ENCODE results near the gene ZNF487. TPM values are rescaled to one million over a fixed set of nuclear protein-coding genes. Genes with fewer than 3 reads are reported as not detected.
A peak's percentile ranks its signal among the peaks of the same experiment; 100 is the strongest.

The ZNF487 gene
- 1 to 10 TPM; 1.6 to 7.5 TPM for total RNA-seq

DNA sequence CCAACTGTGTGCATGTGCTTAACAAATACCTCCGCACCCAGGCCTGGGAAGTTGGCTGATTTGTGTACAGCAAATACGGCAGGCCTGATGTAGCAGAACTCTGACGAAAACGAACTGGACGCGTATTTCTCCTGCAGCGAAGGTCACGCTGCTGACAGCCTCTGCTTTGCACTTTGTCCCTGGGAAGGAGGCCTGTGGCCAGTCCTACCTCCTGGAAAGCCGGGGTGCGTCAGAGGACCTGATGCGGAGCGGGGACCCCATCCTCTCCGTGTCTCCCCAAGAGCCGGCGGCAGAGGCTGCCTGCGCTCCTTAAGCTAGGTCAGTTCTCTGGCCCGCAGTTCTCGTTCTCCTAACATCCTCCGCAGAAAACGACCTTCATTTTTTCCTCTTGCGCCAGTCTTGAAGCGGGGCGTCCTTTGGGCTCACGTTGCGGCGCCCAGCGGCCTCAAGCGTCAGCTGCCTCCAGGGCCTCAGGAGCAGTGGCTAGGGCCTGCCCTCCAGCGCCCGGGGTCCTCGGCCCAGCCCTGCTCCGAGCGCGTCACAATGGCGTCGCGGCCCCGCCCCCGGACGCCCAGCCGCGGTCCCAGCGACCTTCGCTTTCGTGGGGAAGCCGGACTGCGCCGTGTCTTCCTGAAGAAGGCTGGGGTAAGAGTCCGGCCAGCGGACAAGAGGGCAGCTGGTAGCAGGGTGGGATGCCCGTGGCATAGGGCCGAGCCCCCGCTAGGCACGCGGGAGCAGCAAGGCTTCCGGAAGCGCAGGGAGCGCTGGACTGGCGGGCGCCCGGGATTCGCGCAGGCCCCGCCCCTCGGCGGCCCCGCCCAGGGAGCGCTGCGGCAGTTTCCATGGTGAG lies at the start of gene ZNF487:
Gene ZNF487 (plus strand): TSS at position 821 of the 850 bp plus-strand sequence. CDS start 38,703 bp downstream, outside the sequence.
- TF ChIP-seq, protein P1, sequence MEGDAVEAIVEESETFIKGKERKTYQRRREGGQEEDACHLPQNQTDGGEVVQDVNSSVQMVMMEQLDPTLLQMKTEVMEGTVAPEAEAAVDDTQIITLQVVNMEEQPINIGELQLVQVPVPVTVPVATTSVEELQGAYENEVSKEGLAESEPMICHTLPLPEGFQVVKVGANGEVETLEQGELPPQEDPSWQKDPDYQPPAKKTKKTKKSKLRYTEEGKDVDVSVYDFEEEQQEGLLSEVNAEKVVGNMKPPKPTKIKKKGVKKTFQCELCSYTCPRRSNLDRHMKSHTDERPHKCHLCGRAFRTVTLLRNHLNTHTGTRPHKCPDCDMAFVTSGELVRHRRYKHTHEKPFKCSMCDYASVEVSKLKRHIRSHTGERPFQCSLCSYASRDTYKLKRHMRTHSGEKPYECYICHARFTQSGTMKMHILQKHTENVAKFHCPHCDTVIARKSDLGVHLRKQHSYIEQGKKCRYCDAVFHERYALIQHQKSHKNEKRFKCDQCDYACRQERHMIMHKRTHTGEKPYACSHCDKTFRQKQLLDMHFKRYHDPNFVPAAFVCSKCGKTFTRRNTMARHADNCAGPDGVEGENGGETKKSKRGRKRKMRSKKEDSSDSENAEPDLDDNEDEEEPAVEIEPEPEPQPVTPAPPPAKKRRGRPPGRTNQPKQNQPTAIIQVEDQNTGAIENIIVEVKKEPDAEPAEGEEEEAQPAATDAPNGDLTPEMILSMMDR (IDR thresholded peaks at IDR 0.05) = peak in 4 of 7 experiments; percentile 9 to 42 (median 34)
- peak; percentile 87 to 95 (median 95) for TF ChIP-seq POLR2A (IDR thresholded peaks at IDR 0.05)
- peak within 1 kb of the TSS; percentile 96 to 100 (median 98) for H3K27ac ChIP-seq
- peaks cover 13% of the 10 kb centered on the region for H3K4me1 ChIP-seq
- intact Hi-C loops (cut with DNase I) = no loop called here
- H3K4me3 ChIP-seq = peak within 1 kb of the TSS; percentile 66 to 67
- 0% methylated on average over 12 to 68 of the region's 69 CpGs for WGBS, 2 donors
- no peaks in the 10 kb centered on the region for H3K36me3 ChIP-seq (replicated peaks in 1 of 2; ENCODE audit: insufficient read depth in 1 of 2, low read depth in 2 of 2)
- DNase-seq (peak; percentile 89 to 92 (median 90)), ATAC-seq (peak; percentile 95)
- H3K27me3 ChIP-seq = no peaks in the 10 kb centered on the region
- no peaks in the 10 kb centered on the region for H3K9me3 ChIP-seq

DNA sequence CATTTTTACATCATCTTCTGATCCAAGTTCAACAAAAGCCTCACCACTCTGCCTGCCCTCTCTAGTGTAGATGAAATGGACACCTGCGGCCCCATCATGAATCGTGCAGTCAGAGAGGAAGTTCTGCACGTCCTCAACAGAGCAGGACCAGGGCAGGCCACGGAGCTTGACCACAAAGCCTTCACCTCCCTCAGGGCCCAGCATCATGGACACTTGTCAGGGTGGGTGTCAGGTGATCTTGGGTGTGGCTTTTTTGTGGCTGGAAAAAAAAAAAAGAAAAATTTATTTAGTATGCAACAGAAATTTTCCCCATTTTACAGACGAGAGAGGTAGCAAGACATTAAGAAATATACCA lies 49.3 kb upstream of the ZNF487 start:
- WGBS, 2 donors = 60 to 76% methylated on average over 5 of the region's 5 CpGs
- ATAC-seq = no peak
- peaks cover 16% of the 10 kb centered on the region for H3K4me1 ChIP-seq
- H3K36me3 ChIP-seq (replicated peaks in 1 of 2; ENCODE audit: insufficient read depth in 1 of 2, low read depth in 2 of 2) = peaks cover 15 to 37% of the 10 kb centered on the region in 2 donors
- no peaks in the 10 kb centered on the region for H3K9me3 ChIP-seq
- intact Hi-C loops (cut with DNase I) = no loop called here
- H3K27ac ChIP-seq = no peak overlapping the region
- TF ChIP-seq, protein P1 (IDR thresholded peaks at IDR 0.05) = no peak
- TF ChIP-seq POLR2A (IDR thresholded peaks at IDR 0.05) = no peak
- DNase-seq = no peak
- H3K4me3 ChIP-seq = no peak overlapping the region
- no peaks in the 10 kb centered on the region for H3K27me3 ChIP-seq

DNA sequence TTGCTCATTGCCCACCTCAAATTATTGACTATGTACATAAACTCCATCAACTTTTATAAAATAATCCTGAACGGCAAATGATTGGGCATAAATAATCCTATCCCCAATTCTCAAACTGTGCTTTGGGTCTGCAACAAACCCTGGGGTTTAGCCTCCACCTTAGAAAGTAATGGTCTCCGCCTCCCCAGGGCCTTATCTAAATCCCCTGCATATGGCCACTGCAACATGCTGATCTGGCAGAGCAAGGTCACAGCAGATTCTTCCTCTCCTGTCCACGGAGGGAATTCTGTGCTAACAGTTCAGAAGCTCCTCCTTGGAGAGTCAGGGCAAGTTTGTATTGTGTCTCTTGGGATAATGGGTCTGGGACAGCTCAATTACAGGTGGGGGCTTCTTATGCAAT lies 47.0 kb upstream of the ZNF487 start:
- Histone ChIP-seq H3K36me3 (replicated peaks in 1 of 2; ENCODE audit: insufficient read depth in 1 of 2, low read depth in 2 of 2) (peaks cover 18 to 48% of the 10 kb centered on the region in 2 donors), H3K27me3 (no peaks in the 10 kb centered on the region), H3K4me3 (no peak overlapping the region), H3K27ac (no peak overlapping the region), H3K4me1 (peaks cover 6% of the 10 kb centered on the region), H3K9me3 (no peaks in the 10 kb centered on the region)
- DNase-seq (no peak), ATAC-seq (no peak)
- TF ChIP-seq POLR2A (IDR thresholded peaks at IDR 0.05) = no peak
- TF ChIP-seq, protein P1 (IDR thresholded peaks at IDR 0.05) = no peak
- 31 to 48% methylated on average over 2 to 3 of the region's 3 CpGs for WGBS, 2 donors
- intact Hi-C loops (cut with DNase I) = no loop called here

DNA sequence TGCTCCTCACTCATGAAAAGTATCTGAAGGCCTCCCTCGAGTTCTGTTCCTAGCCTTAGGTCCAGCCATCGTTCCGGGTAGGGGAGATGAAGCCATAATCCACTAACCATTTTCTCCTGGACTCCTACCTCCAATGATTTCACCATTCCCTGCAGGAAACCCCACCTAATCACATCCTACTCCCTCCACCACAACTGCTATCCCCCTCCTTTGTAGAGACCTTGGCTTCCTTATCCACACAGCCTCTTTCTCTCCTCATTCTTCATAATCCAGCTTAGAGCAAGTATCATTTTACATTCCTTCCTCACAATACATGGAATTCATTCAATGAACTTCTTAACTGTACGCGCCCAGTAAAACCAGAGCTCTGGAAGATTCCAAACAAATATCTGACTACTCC lies 46.6 kb upstream of the ZNF487 start:
- DNase-seq (no peak), ATAC-seq (no peak)
- no peak for TF ChIP-seq POLR2A (IDR thresholded peaks at IDR 0.05)
- TF ChIP-seq, protein P1 (IDR thresholded peaks at IDR 0.05) = no peak
- peaks cover 11% of the 10 kb centered on the region for H3K4me1 ChIP-seq
- H3K9me3 ChIP-seq = no peaks in the 10 kb centered on the region
- peaks cover 18 to 48% of the 10 kb centered on the region in 2 donors for H3K36me3 ChIP-seq (replicated peaks in 1 of 2; ENCODE audit: insufficient read depth in 1 of 2, low read depth in 2 of 2)
- no peak overlapping the region for H3K27ac ChIP-seq
- no peaks in the 10 kb centered on the region for H3K27me3 ChIP-seq
- intact Hi-C loops (cut with DNase I) = no loop called here
- 83 to 87% methylated on average over 5 of the region's 5 CpGs for WGBS, 2 donors
- no peak overlapping the region for H3K4me3 ChIP-seq

Data from body of pancreas (tissue), 4 donors.